ENCODE data around the gene CPED1.
"Not testable (repeated sequence)": the region's sequence is repeated elsewhere in the genome, so short reads cannot be mapped to it uniquely, and the experiment has no call there.

The CPED1 gene

DNA sequence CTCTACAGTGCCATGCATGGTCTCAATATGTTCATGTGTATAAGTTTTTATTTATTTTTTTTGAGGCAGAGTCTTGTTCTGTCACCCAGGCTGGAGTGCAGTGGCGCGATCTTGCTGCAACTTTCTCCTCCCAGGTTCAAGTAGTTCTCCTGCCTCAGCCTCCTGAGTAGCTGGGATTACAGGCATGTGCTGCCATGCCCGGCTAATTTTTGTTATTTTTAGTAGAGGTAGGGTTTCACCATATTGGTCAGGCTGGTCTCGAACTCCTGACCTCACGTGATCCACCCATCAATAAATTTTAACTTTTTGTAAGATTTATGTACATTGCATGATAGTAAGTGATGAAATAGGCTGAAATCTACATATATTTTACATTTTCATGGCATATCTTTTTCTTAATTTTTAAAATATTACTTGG lies 86.9 kb downstream of the CPED1 start:
- DNase-seq = not testable (repeated sequence)

DNA sequence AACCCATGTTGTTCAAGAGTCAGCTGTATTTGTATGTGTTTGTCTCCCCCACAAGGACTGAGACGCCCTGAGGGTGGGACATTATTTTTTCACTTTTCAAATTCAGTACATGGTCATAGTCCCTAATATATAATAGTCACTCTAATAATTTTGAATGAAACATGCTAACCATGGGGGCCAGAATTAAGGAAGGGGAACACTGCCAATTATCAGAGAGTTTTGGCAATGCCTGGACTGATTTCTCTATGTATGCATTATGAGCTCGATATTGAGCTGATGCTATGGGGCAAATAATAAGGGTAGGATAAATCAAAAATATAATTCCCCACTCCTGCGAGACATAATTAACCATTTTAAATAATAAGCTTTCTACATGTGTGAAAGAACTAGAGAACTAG lies 87.4 kb downstream of the CPED1 start:
- no peak for DNase-seq

DNA sequence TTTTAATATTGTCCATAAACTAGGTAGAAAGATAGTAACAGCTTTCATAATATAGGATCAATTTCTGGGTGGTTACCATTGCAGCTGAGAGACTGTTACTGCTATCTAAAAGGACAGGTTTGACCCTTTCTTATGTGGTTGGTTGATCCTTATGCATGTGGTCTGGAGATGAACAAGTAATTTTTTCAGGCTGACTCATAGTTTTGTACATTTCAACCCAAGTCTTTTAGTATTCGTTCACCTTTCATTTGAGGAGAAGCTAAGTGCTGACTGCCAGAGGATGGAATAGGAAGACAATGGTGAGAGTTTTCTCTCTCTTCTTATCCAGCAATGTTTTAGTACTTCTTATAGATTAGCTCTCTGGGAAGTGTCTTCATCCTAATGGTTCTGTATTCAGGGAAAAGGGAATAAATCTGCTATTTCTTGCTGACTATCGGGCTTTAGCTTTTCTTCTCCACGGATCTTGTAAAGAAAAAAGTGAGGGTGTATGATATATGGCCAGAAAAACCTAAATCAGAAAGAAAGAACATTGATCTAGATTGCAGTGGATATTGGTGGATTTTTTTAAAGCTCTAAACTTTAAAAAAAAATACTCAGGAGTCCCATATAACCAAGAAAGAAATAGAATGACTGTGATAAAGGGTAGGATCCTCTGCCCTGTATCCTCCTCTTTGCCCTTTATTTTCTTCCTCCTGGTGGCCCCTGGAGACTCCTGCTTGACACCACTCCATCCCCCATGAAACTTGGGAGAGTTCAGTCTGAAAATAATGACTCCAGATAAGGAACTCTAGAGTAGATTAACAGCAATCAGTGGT lies 88.0 kb downstream of the CPED1 start:
- DNase-seq = no peak

DNA sequence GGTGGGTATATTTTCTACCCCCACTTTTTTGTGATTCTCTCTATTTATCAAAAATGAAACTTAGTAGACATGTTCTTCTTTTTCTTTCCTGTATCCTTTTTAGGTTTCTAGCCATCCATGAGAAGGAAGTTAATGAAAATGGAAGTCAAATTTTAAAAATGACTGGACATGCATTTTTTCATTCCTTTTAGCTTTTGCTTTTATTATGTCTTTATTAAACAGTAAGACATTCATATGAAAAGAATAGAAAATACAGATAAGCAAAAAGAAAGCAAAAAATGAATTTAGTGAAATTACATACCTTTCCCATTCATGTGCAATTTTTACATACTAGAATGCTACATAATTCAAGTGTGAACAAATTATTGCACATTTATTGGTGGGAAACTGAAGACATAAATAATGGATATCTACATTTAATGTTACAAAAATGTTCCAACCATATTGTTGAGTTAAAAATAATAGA lies 88.7 kb downstream of the CPED1 start:
- DNase-seq = no peak

DNA sequence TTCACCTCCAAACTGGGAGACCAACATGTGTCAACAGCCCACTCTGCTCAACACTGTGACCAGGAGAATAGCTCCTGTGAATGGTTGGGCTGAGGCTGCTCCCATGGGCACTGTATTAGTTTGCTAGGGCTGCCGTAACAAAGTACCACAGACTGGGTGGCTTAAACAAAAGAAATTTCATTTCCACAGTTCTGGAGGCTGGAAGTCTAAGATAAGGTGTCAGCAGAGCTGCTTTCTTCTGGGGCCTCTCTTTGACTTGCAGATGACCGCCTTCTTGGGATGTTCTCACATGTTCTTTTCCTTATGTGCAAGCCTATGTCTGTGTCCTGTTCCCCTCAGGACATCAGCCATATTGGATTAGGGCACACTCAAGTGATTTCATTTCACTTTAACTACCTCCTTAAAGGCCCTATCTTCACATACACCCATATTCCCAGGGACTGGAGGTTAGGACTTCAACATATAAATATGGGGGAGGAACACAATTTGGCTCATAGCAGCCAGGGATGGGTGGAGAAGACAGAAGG lies 90.3 kb downstream of the CPED1 start:
- DNase-seq = no peak

GRCh38 chr7:121079425-121080169 lies 91.1 kb downstream of the CPED1 start:
- no peak for DNase-seq

DNA sequence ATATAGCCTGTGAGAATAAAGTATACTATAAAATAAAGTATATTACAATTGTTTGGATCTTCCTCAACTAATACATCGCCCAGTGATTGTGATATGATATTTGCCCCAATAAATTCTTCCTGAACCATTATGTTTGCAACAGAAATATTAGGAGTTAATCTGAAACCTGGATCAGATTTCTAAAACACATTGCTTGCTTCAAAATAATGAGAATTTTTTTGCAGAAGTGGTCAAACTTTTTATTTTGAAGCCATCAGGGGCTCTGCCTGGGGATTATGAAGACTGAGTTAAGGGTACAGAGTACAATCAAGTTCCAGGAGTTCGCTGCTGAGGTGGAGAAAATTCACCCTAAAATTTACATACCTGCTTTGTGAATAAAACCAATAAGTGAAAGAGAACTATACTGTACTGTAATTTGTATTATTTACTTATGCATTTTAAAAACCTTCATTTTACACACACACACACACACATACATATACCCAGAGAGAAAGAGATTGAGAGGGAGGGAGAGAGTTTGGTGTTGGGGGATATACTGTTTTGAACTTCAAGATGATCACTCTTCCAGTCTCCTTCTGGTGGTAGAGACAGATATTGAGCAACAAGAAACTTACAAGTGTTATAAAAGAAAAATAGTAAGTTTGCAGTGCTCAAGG lies 91.9 kb downstream of the CPED1 start:
- DNase-seq = no peak

DNA sequence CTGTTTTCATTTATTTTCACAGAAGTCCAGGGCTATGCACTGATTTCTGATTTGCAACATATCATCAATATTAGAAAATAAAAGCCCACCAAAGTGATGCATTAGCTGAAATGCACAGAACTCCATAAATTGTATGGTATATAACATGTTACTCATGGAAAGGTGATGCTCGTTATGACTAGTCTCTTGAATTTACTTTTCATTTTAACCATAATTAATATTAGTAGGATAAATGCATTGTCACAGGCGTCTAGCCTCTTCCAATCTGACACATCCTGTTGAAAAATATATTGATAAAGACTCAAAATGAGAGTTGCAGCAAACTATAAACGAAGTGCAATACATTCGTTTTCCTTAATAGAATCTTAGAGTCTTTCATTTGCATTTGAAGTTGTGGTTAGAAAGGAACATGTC lies 92.4 kb downstream of the CPED1 start:
- DNase-seq = no peak

DNA sequence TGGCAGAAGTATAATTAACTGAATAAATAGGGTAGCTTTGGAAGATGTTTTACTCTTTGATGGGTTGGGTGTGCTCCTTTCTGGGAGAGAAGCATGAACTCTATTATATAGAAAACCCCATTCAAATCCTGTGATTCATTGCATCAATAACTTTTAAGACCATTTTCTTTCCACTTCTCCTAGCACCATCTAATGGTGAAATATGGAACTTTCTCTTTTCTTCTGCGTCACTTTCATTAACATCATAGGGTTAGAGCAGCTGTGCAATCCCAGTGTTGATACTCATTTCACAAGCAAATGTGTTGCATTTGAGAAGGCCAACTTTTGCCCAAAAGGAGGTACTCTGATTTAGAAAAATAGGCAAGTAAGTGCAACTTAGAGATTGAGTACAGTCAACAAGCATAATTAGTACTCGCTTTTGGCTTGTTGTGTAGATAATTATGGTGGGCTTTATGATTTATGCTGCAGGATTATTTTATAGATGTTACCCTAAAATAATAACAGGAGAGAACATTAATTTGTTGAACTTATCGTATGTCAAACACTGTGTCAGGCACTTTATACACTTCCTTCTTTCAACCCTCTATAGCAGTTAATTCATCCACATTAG lies 92.9 kb downstream of the CPED1 start:
- DNase-seq = no peak

DNA sequence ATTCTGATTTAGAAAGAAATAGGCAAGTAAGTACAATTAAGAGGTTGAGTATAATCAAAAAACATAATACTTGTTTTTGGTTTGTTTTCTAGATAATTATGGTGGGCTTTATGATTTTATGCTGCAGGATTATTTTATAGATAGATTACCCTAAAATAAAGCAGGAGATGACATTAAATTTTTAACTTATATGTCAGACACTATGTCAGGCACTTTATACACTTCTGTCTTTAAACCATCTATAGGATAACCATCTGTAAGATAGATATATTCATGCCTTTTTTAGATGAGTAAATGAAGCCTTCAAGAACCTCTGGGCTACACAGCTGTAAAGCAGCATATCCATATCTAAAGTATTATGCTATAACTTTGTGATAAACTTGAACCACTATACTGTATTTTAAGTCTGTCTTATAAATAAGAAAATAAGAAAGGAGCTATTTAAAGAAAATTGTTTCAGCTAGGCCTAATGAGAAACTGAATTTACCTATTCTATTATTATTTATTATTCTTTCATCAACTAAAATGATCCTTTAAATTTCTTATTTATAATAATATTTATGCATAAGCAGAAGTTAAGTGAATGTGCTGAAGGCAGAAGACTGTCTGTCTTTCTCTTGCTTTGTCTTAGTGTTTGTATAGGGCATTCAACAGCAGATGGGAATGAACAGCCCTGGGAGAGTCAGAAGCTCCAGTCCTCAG lies 94.0 kb downstream of the CPED1 start:
- DNase-seq = no peak

- DNase-seq = no peak
Measured at GRCh38 chr7:121083138-121083789, 94.8 kb downstream of the CPED1 start.

GRCh38 chr7:121083790-121084251 lies 95.3 kb downstream of the CPED1 start:
- no peak for DNase-seq

GRCh38 chr7:121084256-121084655 lies 95.7 kb downstream of the CPED1 start:
- no peak for DNase-seq

DNA sequence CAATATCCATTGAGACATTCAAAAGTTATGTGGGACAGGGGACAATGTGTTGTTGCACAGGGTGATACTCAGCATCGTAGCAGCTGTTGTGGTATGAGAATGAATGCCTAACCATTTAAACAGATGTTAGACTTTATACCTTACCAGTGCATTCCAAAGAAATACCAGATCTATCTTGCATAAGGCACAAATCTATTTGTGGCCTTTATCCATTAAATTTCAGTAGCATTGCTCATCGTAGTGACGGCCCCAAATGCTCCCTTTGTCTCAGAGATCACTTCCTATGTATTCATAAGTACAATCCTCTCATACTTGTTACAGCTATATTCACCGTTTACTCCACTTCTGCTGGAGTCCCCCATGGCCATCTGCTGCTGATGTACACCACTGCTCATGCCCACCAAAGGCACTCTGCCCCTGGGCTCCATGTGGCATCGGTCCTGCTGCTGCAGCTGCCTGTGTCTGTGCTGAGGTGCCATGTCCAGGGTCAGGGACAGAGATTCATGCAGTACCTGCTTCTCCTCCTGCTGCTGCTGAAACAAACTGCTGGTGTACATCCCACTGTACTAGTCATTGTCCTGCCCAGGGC lies 96.3 kb downstream of the CPED1 start:
- DNase-seq = no peak

DNA sequence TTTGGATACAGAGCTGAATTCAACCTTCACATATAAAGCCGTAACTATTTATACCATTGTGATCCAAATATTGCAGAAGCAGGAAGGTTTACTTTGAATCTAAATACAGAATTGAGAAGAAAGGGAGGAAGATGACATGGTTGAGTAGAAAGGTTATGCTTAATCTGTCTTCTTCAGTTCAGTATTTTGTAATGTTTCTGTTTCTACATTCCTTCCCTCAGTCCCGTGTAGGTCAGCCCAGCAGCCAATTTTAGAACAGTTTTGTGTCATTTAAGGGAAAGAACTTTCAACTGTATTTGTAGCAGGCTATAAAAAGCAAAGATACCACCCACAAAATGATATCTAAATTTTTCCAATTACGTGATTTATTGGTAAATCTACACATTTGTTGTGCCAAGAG lies 97.4 kb downstream of the CPED1 start:
- DNase-seq = no peak

- no peak for DNase-seq
Measured at GRCh38 chr7:121088870-121089269, 100.4 kb downstream of the CPED1 start.

DNA sequence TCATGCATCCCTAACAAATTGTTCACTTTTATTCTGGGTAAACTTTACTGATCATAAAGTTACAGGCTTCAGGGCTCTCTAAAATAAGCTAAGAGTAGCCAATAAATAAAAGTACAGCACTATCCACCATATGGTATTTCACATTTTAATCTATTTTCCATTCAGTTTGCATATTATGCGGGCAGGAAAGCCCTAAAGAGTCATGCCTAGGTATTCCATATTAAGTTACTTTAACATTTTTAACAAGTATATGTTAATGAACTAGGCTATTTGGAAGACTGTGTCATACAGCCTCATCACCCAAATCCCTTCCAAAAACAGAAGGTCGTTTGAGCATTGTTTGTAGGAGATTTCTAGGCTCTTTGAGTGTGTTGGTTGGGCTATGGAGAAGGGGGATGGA lies 106.3 kb downstream of the CPED1 start:
- no peak for DNase-seq

GRCh38 chr7:121097577-121097976 lies 109.1 kb downstream of the CPED1 start:
- no peak for DNase-seq

- no peak for DNase-seq
Measured at GRCh38 chr7:121099572-121099971, 111.1 kb downstream of the CPED1 start.

DNA sequence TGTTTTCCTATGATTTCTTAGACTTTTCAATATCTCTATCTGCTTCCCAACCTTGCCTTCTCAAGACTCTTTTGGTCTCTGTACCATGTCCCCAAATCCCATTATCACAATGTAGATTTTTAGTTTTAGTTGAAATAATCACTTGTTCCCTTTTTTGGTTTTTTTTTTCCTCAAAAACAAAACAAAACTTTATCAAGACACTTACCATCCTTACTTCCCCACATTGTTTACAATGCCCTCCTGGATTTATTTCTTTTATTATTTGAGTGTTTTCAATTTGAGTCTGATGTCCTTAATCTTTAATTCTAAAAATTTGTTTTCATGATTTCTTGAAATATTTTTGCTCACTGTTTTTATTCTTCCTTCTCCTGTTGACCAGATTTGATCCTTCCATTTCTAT lies 112.6 kb downstream of the CPED1 start:
- DNase-seq = no peak

DNA sequence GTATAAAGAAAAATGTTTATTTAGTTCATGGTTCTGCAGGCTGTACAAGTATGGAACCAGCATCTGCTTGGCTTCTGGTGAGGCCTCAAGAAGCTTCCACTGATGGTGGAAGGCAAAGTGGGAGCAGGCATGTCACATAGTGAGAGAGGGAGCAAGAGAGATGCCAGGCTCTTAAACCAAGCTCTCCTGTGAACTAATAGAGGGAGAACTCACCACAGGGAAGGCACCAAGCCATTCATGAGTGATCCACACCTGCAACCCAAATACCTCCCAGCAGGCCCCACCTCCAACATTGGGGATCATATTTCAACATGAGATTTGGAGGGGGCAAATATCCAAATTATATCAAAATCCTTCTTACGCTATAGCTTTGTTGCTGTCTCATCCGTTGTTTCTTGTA lies 113.1 kb downstream of the CPED1 start:
- no peak for DNase-seq

All from stimulated activated CD4-positive, alpha-beta T cell treated with anti-CD3 and anti-CD28 coated beads, Interleukin-4, amount 100 ng/mL, for 4 hours (primary cell).